Activated T-cell treated with anti-CD3 and anti-CD28 coated beads for 48 hours (primary cell): ENCODE data around the gene PRELP.
"Not testable (repeated sequence)": the region's sequence is repeated elsewhere in the genome, so short reads cannot be mapped to it uniquely, and the experiment has no call there.

ENCODE experiments used
- DNase-seq: peaks from one replicate; pipeline ENCODE4 v3.0.0-alpha.2; 2020; ENCODE audit warnings: low read depth

Gene PRELP

DNA sequence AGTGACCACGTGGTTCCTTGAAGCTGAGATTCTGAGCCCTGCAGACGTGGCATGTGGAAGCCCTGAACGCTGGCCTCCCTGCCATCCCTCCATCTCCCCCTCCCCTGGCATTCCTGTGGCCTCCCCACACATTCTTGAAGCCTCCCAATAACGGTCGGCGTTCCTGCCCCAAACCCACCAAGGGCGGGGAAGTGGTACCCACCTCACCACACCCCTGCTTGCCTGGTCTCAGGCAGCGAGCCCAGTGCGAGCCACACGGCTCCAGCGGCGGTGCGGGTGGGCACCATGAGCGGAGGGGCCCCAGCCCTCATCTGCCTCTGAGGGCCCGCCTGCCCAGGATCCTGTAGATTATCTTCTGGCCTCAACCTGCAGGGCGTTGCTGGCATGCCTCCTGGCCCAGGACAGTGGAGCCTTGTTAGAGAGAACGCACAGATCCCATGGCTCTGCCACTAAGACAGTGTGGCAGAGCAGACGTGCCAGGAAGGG is 20.6 kb upstream of the PRELP start:
- DNase-seq, result no peak

GRCh38 chr1:203455706-203456105 is 19.9 kb upstream of the PRELP start:
- no peak for DNase-seq

GRCh38 chr1:203456577-203456976 is 19.0 kb upstream of the PRELP start:
- DNase-seq, result no peak

- no peak for DNase-seq
Observed at GRCh38 chr1:203458078-203458477, 17.5 kb upstream of the PRELP start.

DNA sequence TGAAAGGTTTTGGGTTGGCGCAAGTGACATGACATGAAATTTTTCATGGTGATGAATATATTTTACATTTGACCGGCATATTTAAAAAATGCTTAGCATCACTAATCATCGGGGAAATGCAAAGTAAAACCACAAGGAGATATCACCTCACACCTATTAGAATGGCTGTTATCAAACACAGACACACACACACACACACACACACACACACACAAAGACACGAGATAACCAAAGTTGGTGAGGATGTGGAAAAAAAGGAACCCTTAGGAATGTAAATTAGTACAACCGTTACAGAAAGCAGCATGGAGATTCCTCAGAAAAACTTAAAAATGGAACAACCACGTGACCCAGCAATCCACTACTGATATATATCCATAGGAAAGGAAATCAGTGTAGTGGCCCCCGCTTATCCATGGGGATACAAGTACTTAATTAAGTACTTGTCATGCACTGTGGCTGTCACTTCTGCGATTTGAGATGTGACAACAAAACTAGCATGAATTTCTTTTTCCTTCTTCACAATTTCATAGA is 15.9 kb upstream of the PRELP start:
- DNase-seq, result no peak

DNA sequence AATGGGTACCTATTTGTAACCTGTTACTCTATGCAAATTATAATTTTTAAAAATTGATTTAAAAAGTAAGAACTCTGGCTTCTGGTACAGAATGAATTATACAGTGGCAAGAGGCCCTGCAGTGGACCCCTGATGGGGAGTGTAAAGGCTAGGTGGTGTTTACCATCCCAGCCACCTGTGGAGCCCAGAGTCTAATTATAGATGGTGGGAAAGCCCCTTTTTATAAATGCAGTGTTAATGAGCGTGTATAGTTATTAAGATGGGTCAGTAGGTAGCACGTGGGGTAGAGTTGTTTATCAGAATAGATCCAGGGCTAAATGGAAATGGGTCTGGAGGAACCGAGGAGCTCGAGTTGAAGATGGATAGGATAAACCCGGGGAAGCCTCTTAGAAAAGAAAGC is 13.9 kb upstream of the PRELP start:
- no peak for DNase-seq

- DNase-seq, result no peak
Observed at GRCh38 chr1:203462143-203462542, 13.5 kb upstream of the PRELP start.

DNA sequence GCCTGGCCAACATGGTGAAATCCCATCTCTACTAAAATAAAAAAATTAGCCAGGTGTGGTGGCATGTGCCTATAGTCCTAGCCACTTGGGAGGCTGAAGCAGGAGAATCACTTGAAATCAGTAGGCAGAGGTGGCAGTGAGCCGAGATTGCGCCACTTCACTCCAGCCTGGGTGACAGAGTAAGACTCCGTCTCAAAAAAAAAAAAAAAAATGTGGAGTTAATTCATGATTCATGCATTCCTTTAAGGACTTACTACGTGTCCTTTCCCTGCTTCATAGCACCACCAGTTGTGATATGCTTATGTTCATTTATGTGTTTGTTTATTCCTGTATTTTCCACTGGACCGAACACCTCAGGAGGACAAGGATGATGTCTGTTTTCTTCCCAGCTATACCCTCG is 12.7 kb upstream of the PRELP start:
- no peak for DNase-seq

DNA sequence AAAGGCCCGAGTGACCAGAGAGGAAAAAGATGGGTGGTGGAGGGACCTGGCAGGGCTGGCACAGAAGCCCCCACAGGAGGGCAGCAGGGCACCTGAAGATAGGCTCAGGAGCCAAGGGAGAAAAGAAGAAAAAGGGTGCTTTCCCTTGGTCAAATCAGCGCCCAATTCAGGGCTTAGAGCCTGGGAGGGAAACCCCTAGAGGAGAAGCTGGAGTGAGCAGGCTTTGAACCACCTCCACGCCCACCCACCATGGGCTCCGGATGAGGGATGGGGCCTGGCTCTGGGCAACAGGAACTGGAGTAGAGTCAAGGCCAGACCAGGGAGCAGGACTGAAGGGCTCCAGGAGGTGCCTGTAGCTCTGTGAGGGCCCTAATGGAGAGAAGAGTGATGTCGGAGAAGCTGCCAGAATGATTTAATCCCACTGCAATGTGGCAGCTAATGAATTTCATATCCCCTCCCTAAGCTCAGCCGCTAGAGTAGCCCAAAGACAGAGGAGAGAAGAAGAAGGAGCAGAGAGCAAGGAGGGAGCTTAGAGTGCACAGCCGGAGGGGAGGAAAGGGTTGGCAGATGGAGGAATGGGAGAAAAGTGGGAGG is 12.0 kb upstream of the PRELP start:
- no peak for DNase-seq

DNA sequence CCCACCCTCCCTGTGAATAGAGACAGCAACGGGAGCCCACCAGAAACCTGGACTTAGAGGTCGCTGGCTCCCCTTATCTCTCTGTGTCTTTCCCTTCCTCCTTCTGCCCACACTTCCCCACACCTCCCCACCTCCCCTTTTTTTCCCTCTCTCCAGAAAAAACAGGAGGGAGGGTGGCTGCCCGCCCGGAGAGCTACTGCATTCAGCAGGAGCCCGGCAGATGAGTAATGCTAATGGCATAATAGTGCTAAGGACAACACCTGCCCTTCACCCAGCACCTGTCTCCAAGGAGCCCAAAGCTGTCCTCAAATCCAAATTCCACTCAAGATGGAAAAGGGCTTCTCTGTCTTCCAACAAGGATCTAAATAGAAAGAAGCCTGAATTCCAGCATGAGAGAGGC is 11.4 kb upstream of the PRELP start:
- DNase-seq, result no peak

DNA sequence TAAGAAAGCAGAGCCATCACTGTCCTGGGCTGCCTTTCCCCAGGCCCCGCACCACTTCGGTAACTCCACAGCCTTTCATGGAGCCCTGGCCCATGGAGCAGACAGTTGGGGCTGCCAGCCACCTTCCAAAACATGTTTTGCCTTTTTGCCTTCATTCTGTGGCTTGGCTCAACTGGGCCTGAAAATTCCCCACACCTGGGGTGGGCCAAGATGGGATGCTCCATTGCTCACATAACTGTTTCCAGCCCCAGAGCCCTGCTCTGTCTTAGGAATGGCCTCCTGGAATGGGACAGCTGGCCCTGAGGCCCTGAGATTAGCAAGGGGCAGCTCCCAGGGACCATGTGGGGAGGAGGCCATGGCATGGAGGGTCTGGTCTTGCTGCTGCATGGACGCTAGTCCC is 10.9 kb upstream of the PRELP start:
- DNase-seq, result no peak

- DNase-seq, result no peak
Observed at GRCh38 chr1:203465146-203465798, 10.3 kb upstream of the PRELP start.

- no peak for DNase-seq
Observed at GRCh38 chr1:203465948-203466347, 9.7 kb upstream of the PRELP start.

- DNase-seq, result not testable (repeated sequence)
Observed at GRCh38 chr1:203466906-203467549, 8.6 kb upstream of the PRELP start.

- no peak for DNase-seq
Observed at GRCh38 chr1:203467550-203467921, 8.1 kb upstream of the PRELP start.

DNA sequence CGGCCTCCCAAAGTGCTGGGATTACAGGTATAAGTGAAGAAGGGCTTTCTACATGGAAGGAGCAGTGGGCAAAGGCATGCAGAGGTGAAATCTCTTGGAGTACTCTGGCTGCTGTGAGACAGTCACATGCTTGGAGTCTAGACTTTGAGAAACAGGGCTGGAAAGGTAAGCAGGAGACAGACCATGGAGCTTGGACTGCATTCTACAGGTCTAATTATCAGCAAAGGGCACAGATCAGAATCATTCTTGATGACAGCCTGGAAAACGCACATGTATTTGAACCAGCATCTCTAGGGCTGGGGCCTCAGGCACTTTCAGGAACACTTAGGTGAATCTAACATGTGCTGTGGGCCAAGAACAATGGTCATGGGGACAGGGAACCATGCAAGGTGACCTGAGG is 7.3 kb upstream of the PRELP start:
- no peak for DNase-seq

DNA sequence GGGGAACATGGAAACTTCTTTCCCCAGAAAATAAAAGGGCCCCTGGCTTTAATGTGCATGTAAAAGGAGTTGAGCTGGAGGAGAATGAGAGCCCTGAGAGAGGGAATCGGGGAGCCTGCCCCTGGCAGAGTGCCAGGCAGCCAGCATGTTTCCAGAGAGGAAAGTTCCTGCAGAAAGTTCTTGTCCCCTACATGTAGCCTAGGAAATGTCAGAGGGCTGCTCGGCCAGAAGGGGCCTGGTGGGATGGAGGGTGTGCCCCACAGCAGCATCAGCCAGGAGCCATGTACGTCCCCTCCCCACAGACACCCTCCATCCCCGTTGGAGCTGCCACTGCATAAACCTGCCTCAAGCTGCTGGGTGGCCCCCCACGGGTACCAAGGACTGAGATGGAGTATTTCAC is 5.4 kb upstream of the PRELP start:
- DNase-seq, result no peak

DNA sequence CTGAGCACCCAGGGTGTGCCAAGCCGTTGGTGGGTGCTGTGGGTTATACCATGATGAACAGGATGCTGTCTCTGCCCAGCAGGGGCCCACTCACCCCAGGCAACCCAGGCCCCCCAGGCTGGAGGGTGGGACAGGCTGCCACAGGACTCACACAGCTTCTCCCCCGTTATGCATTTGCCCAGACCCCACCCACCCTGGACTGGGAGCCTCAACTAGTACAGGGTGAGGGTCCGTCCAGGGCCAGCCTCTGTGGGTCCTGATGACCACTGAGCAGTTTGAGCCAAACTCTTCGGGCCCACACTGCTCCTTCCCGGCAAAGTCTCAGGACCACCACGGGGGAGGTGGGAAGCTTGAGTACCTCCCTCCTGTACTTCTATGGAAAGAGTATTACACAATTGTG is 3.8 kb upstream of the PRELP start:
- DNase-seq, result no peak

DNA sequence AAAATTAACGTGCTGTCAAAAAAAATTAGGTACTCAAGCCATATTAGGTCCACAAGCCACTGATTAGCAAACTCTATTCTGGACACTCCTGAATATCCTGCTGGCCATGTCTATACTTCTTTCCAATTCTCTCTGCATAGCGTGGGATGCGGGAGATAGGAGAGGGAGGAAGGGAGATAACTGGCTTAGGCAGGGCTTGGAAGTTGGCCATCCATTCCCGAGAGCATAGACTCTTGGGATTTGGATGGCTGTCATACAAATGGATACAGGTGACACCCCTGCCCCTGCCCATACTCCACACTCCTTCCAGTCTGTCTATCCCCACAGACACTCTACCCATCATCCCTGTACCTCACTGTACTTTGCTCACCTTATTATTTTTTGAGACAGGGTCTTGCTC is 2.3 kb upstream of the PRELP start:
- no peak for DNase-seq

DNA sequence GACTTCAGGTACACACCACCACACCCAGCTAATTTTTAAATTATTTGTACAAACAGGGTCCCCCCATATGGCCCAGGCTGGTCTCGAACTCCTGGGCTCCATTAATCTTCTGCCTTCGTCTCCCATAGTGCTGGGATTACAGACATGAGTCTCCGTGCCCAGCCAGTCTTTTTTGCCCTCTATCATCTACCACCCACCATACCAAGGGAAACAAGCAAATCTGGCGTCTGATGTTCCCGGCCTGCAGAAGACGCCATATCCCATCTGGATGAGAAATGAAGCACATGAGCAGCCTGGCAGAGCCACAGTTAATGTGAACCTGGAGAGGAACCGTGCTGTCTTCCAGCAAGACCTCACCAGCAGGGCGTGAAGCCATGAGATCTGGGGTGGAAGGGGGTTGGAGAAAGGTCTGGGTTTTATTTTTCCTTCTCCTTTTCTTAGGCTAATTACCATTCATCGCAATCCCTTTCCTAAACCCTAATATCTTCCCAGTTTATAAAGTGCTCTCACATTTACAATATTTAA is 1.8 kb upstream of the PRELP start:
- DNase-seq, result no peak

DNA sequence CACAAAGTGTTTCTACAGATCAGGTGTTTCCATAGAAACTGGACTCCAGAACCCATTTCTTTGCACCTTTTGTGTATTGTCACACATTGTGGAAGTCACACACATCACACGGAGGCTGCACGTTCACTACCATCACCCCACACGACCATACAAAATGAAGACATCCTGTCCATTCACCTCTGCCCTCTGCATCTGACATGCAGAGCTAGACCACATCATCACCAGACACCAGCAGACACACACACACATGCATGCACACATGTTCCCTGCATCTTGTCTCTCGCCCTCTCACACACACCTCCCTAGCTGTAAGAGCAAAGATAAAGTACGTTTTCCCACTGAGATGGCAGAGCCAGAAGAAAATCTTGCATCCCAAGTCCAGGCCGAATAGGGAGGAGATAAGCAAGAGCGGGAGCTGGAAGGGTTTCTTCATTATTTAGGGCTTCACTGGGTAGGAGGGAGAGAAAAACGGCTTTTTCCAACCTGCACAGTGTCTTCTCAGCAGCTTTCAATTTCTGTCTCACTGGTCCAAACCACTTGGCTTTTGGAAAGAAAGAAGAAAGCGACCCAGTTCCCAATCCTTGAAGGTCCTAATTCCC is 709 bp downstream of the PRELP start:
- no peak for DNase-seq

- no peak for DNase-seq
Observed at GRCh38 chr1:203477748-203478147, 2.1 kb downstream of the PRELP start.

- no peak for DNase-seq
Observed at GRCh38 chr1:203478231-203478630, 2.6 kb downstream of the PRELP start.
